K562 (cell line): ENCODE results near the gene PDE6H. TPM values are rescaled to one million over a fixed set of nuclear protein-coding genes. Genes with fewer than 3 reads are reported as not detected.

ENCODE experiments used
- ATAC-seq: fragments of 200-7000 bp; cut with Tn5 transposase; 3 replicates; pipeline ENCODE4 v1.9.1; 2020; ENCODE audit warnings: moderate library complexity
- BruUV-seq: library from RNA; stranded (reverse); fragments of 400-500 nt; replicated peaks from 2 replicates; lab custom pipeline; 2021; lab: Mats Ljungman, UMichigan
- CTCF ChIA-PET: fragments of 300-600 bp; formaldehyde crosslinking; extraction: SDS; loops from one replicate; lab custom pipeline; 2021; ENCODE audit warnings: low intra/inter-chr PET ratio; lab: Yijun Ruan, JAX
- POLR2A ChIA-PET: fragments of 300-600, 350-650 bp; sonication (Branson Sonifier 250); formaldehyde crosslinking; extraction: SDS; loops from one replicate; lab custom pipeline; 2021; ENCODE audit warnings: antibody characterized with exemption, inconsistent platforms; lab: Yijun Ruan, JAX
- DNase-seq, 4 experiments: peaks; one replicate each; pipeline versions ENCODE4 v3.0.0 to v3.0.0-alpha.2; 2011 to 2018; ENCODE audit warnings: low spot score in 3 of 4, mixed read lengths in 3 of 4; ENCODE audit errors: extremely low read depth in 1 of 4
- FAIRE-seq: peaks from 2 replicates; lab custom pipeline; 2011; peaks lifted over from hg19 to GRCh38; lab: Jason Lieb, UNC
- H2AFZ ChIP-seq: 2 replicates; pipeline ENCODE4 v1.6.0; 2011; ENCODE audit warnings: low read depth, low read length, control low read depth, inconsistent platforms
- H3K27ac ChIP-seq: fragments of 200-600 bp; 3 replicates; pipeline ENCODE4 v1.8.0; 2011; ENCODE audit warnings: low read depth, mild to moderate bottlenecking, control low read depth, inconsistent platforms, low read length, moderate library complexity, mixed read lengths; ENCODE audit errors: extremely low read depth
- H3K27me3 ChIP-seq, 2 experiments: fragments of 300-600 bp in 1 of 2; 2 replicates in 1 of 2; 3 replicates in 1 of 2; pipeline versions ENCODE4 v1.6.0 to v1.8.0; 2011; ENCODE audit warnings: inconsistent platforms in 2 of 2, low read length in 2 of 2, mild to moderate bottlenecking in 1 of 2, mixed read lengths in 1 of 2, moderate library complexity in 1 of 2; ENCODE audit not compliant: control insufficient read depth in 2 of 2, insufficient read depth in 2 of 2
- H3K36me3 ChIP-seq: fragments of 300-600 bp; 3 replicates; pipeline ENCODE4 v1.8.0; 2011; ENCODE audit warnings: mild to moderate bottlenecking, low read length, inconsistent platforms; ENCODE audit not compliant: control insufficient read depth, insufficient read depth
- H3K4me1 ChIP-seq, 2 experiments: fragments of 200-600 bp in 1 of 2; replicated peaks in 1 of 2; 2 replicates in 1 of 2; 3 replicates in 1 of 2; pipeline versions ENCODE4 v1.5.1 to v1.8.0; 2011; ENCODE audit warnings: inconsistent platforms in 2 of 2, low read length in 2 of 2, mild to moderate bottlenecking in 1 of 2, mixed read lengths in 1 of 2, moderate library complexity in 1 of 2; ENCODE audit not compliant: control insufficient read depth in 2 of 2, insufficient read depth in 2 of 2
- H3K4me2 ChIP-seq: 2 replicates; pipeline ENCODE4 v1.6.1; 2011; ENCODE audit warnings: low read length, control low read depth, inconsistent platforms, mixed read lengths; ENCODE audit not compliant: insufficient read depth
- H3K4me3 ChIP-seq: fragments of 200-600 bp; sonication (generic), shearing (Covaris generic); 2 replicates; pipeline ENCODE4 v1.5.1; 2016; ENCODE audit warnings: control low read depth, inconsistent platforms
- H3K79me2 ChIP-seq: fragments of 200-600 bp; 3 replicates; pipeline ENCODE4 v1.8.0; 2011; ENCODE audit warnings: low read length, inconsistent platforms; ENCODE audit not compliant: control insufficient read depth, insufficient read depth
- H3K9ac ChIP-seq, 2 experiments: 2 replicates each; pipeline versions ENCODE4 v1.6.0 to v1.6.1; 2011; ENCODE audit warnings: low read depth in 2 of 2, low read length in 2 of 2, control low read depth in 1 of 2, inconsistent platforms in 1 of 2, mild to moderate bottlenecking in 1 of 2, mixed read lengths in 1 of 2; ENCODE audit not compliant: insufficient read depth in 1 of 2
- H3K9me1 ChIP-seq: one replicate; pipeline ENCODE4 v1.6.0; 2011; ENCODE audit warnings: inconsistent platforms, mild to moderate bottlenecking, low read length, moderate library complexity; ENCODE audit not compliant: control insufficient read depth, insufficient read depth
- H3K9me3 ChIP-seq: replicated peaks from 2 replicates; pipeline ENCODE4 v1.5.1; 2011; ENCODE audit warnings: low read depth, low read length, inconsistent platforms; ENCODE audit not compliant: control insufficient read depth, insufficient read depth
- H4K20me1 ChIP-seq: replicated peaks from 2 replicates; pipeline ENCODE4 v1.6.1; 2011; ENCODE audit warnings: low read length, inconsistent platforms, mixed read lengths; ENCODE audit not compliant: control insufficient read depth, insufficient read depth
- E2F4 ChIP-seq: sonication (generic); formaldehyde crosslinking; IDR thresholded peaks from 2 replicates; pipeline ENCODE4 v1.8.0; 2022; ENCODE audit warnings: mild to moderate bottlenecking, low read depth, missing genetic modification reagents
- ELK1 ChIP-seq: sonication (generic); formaldehyde crosslinking; IDR thresholded peaks from 2 replicates; pipeline ENCODE4 v1.8.1; 2022; ENCODE audit warnings: missing genetic modification reagents
- FOXK2 ChIP-seq, 2 experiments: fragments of 450-650 bp; IDR thresholded peaks in 1 of 2; conservative IDR thresholded peaks in 1 of 2; 2 replicates each; pipeline ENCODE4 v1.6.1; 2016; ENCODE audit warnings: low read depth in 2 of 2, mild to moderate bottlenecking in 1 of 2
- GATAD2A ChIP-seq: fragments of 450-650 bp; IDR thresholded peaks from 2 replicates; pipeline ENCODE4 v1.6.1; 2017
- KLF1 ChIP-seq: fragments of 450-650 bp; IDR thresholded peaks from 2 replicates; pipeline ENCODE4 v1.6.1; 2016; ENCODE audit warnings: missing genetic modification characterization, missing compliant biosample characterization
- MTA1 ChIP-seq: fragments of 450-650 bp; IDR thresholded peaks from 2 replicates; pipeline ENCODE4 v1.6.1; 2017; ENCODE audit warnings: borderline replicate concordance
- SRSF7 ChIP-seq: fragments of 200-400 bp; formaldehyde crosslinking; optimal IDR thresholded peaks from 2 replicates; pipeline ENCODE3; 2017; ENCODE audit warnings: mild to moderate bottlenecking, low read depth, low read length
- TAF9B ChIP-seq: fragments of 450-650 bp; IDR thresholded peaks from 2 replicates; pipeline ENCODE4 v1.6.1; 2018; ENCODE audit warnings: mild to moderate bottlenecking; ENCODE audit not compliant: partially characterized antibody
- TCF7L2 ChIP-seq: fragments of 150-350 bp; IDR thresholded peaks from 2 replicates; pipeline ENCODE4 v1.6.1; 2016; ENCODE audit warnings: low read depth, mild to moderate bottlenecking, low read length, moderate library complexity
- TSHZ1 ChIP-seq: fragments of 250-450 bp; sonication (Bioruptor Pico); IDR thresholded peaks from 2 replicates; pipeline ENCODE4 v1.4.0; 2020; ENCODE audit warnings: mild to moderate bottlenecking, moderate library complexity
- WHSC1 ChIP-seq: IDR thresholded peaks from one replicate; pipeline ENCODE4 v1.6.1; 2012; ENCODE audit warnings: low read length, control low read depth, inconsistent platforms
- ZEB2 ChIP-seq: fragments of 450-650 bp; IDR thresholded peaks from 2 replicates; pipeline ENCODE4 v1.6.1; 2016
- ZNF384 ChIP-seq: IDR thresholded peaks from 2 replicates; pipeline ENCODE4 v1.6.1; 2012; ENCODE audit warnings: low read depth, low read length, improper control_type of control experiment
- ZNF445 ChIP-seq: fragments of 250-450 bp; sonication (Bioruptor Pico); IDR thresholded peaks from 2 replicates; pipeline ENCODE4 v1.4.0; 2020; ENCODE audit warnings: low read depth, mild to moderate bottlenecking, moderate library complexity
- ZNF507 ChIP-seq: conservative IDR thresholded peaks from 2 replicates; pipeline ENCODE4 v1.6.1; 2017; ENCODE audit warnings: missing genetic modification characterization, missing compliant biosample characterization
- ZNF584 ChIP-seq: fragments of 200-800 bp; sonication (Bioruptor generic); IDR thresholded peaks from 2 replicates; pipeline ENCODE4 v1.6.1; 2016; ENCODE audit warnings: low read depth, mild to moderate bottlenecking, missing genetic modification characterization, missing compliant biosample characterization
- WGBS: fragments of 100-300 bp; shearing (Covaris generic); methylation state at CpG from one replicate; pipeline ENCODE4 v1.1.6; 2016; ENCODE audit warnings: low coverage, mixed read lengths; ENCODE audit not compliant: insufficient coverage; ENCODE audit errors: missing lambda C conversion rate; 5-methylcytosine and 5-hydroxymethylcytosine counted together
- in situ Hi-C: fragments of 300-500 bp; cut with MboI; formaldehyde crosslinking; loops from 4 replicates; pipeline ENCODE4 v1.15.0; 2018; ENCODE audit warnings: inconsistent platforms, mixed read lengths
- intact Hi-C: fragments of 100-400 bp; cut with micrococcal nuclease; formaldehyde crosslinking; loops from 2 replicates; pipeline ENCODE4 v1.14.2; 2022
- polyA plus RNA-seq, 8 experiments: library from polyadenylated mRNA; depleted of rRNA in 4 of 8; stranded (reverse) in 5 of 8; unstranded in 3 of 8; fragments of >200 nt; fragmentation: Nextera tagmentation in 2 of 8; fragmentation: Illumina TruSeq in 1 of 8; extraction: Ambion mirVana in 2 of 8; extraction: Trizol in 1 of 8; gene quantifications; 2 replicates each; pipeline versions ENCODE4 v1.2.1 to v1.2.3, GENCODE V29; 2011 to 2014; ENCODE audit warnings: inconsistent platforms in 1 of 8, missing spikeins in 1 of 8
- total RNA-seq, 7 experiments: library from RNA; depleted of rRNA in 6 of 7; stranded (reverse); fragments of >200 nt in 6 of 7; fragmentation: Illumina TruSeq in 2 of 7; extraction: Trizol in 2 of 7; gene quantifications; 2 replicates each; pipeline versions ENCODE4 v1.2.1 to v1.2.3, GENCODE V29; 2011 to 2021; ENCODE audit warnings: low replicate concordance in 1 of 7

The PDE6H gene
- total and polyA plus RNA-seq, 9 of the 15 experiments (the other 6 are each of a cell fraction or from before 2014, with no cell fraction given), result 0.15 TPM; not detected in 8

DNA sequence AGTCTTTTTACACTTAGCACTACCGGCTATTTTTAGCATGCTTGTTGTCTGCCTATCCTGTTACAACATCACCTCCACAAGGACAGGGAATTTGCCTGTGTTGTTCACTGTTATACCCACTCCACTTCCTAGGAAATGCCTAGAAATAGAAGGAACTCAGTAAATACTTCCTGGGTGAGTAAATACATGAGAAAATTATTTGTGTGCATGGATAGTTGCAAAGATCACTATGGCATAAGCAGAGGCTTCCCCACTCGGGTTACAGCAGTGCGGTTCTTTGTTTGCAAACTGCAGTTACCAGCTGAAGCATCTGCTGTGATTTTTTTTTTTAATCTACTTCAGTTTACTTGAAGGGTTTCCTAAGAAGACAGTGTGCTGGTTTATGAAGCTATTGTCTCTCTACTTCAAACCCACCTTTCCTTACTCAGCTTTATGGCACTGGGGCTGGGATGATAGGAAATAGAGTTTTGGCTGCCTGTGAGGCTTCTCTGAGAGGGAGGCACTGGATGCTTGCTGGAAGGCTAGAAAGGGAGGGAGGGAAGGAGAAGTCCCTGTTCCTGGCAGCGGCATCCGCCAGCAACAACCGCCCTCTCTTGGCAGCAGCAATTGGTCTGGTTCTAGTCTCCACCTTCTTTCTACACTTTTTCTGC lies 29.0 kb downstream of the PDE6H start:
- CTCF ChIA-PET, result no interaction called here

More for the DNA sequence above, 29.0 kb downstream of the PDE6H start:
- H3K4me2 ChIP-seq, result no peak overlapping the region
- H3K9me3 ChIP-seq, result no peaks in the 10 kb centered on the region
- intact Hi-C loops, result loop anchor here (10.0 kb wide), 1 partner anchor 263 kb away; no protein-coding TSS in a partner anchor
- in situ Hi-C loops, result no loop called here
- DNase-seq (no peak), FAIRE-seq (no peak), ATAC-seq (no peak)
- no peaks in the 10 kb centered on the region for H3K79me2 ChIP-seq
- 0% methylated on average over 6 of the region's 6 CpGs for WGBS
- no peak overlapping the region for H3K9ac ChIP-seq
- 0 out of 5 replicates have a peak, but pooled peaks cover 0 to 4% of the 10 kb centered on the region in 2 experiments for H3K27me3 ChIP-seq
- no TSS peak for BruUV-seq
- H3K27ac ChIP-seq, result no peak overlapping the region
- H3K36me3 ChIP-seq, result no peaks in the 10 kb centered on the region
- TF ChIP-seq FOXK2 (conservative IDR thresholded peaks at IDR 0.05 in 1 of 2, IDR thresholded peaks at IDR 0.05 in 1 of 2; ENCODE audit: low read depth in 2 of 2), result no peak
- TF ChIP-seq KLF1, result no peak
- TF ChIP-seq TSHZ1 (CRISPR knock-in tag), result no peak
- TF ChIP-seq GATAD2A, result no peak
- TF ChIP-seq ZNF445, result no peak
- no peak for TF ChIP-seq SRSF7
- no peak for TF ChIP-seq ZNF507 (tag)
- TF ChIP-seq ZEB2, result no peak
- TF ChIP-seq ZNF384, result no peak
- no peak for TF ChIP-seq TAF9B
- no peak for TF ChIP-seq MTA1
- TF ChIP-seq E2F4 (CRISPR knock-in tag), result no peak
- TF ChIP-seq WHSC1, result no peak
- TF ChIP-seq TCF7L2, result no peak
- no peak for TF ChIP-seq ELK1
- no peak for TF ChIP-seq ZNF584
- H3K4me3 ChIP-seq, result no peak overlapping the region
- no peak overlapping the region for H2AFZ ChIP-seq
- no peaks in the 10 kb centered on the region for H3K9me1 ChIP-seq
- no peaks in the 10 kb centered on the region for H4K20me1 ChIP-seq
- POLR2A ChIA-PET, result interaction anchor here (0.7 kb wide), 1 partner anchor 125 kb away, joined by 4 read pairs; no protein-coding TSS in a partner anchor
- no peaks in the 10 kb centered on the region for H3K4me1 ChIP-seq
